Measurements from ENCODE around the gene RXRG. TPM values are rescaled to one million over a fixed set of nuclear protein-coding genes. Genes with fewer than 3 reads are reported as not detected.

Gene RXRG
- total RNA-seq, 6 experiments from 2014 or later = 0.26 to 0.32 TPM; not detected in 4

DNA sequence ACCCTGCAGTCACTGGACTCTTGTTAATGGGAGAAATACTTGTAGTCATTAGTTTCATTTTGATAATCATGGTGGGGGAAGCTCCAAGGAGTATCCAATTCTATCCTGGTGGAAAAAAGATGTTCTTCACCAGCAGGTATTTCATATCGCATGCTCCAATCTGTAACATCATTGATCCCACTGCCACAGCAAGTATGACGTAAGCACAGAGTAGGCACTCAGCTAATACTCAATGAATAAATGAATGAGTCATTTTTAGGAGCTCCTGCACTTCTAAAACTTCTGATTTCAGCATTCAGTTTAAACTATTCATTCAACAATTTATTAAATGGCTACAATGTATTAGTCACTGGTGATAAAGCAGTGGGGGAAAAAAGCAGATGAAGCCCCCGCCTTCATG, 30.3 kb downstream of the RXRG start:
- Histone ChIP-seq H3K36me3 (no peaks in the 10 kb centered on the region), H3K27me3 (no peaks in the 10 kb centered on the region), H3K9me3 (no peaks in the 10 kb centered on the region), H3K4me3 (no peak overlapping the region), H3K4me1 (no peaks in the 10 kb centered on the region), H3K27ac (no peak overlapping the region)
- 85% methylated on average over 3 of the region's 3 CpGs for WGBS (ENCODE audit: insufficient coverage, low coverage, low lambda C conversion rate, missing lambda C conversion rate)
- intact Hi-C loops (cut with DNase I) = no loop called here
- DNase-seq (no peak), ATAC-seq (no peak)
- TF ChIP-seq POLR2A (IDR thresholded peaks at IDR 0.05) = no peak
- TF ChIP-seq, protein P1, sequence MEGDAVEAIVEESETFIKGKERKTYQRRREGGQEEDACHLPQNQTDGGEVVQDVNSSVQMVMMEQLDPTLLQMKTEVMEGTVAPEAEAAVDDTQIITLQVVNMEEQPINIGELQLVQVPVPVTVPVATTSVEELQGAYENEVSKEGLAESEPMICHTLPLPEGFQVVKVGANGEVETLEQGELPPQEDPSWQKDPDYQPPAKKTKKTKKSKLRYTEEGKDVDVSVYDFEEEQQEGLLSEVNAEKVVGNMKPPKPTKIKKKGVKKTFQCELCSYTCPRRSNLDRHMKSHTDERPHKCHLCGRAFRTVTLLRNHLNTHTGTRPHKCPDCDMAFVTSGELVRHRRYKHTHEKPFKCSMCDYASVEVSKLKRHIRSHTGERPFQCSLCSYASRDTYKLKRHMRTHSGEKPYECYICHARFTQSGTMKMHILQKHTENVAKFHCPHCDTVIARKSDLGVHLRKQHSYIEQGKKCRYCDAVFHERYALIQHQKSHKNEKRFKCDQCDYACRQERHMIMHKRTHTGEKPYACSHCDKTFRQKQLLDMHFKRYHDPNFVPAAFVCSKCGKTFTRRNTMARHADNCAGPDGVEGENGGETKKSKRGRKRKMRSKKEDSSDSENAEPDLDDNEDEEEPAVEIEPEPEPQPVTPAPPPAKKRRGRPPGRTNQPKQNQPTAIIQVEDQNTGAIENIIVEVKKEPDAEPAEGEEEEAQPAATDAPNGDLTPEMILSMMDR (IDR thresholded peaks at IDR 0.05) = no peak

DNA sequence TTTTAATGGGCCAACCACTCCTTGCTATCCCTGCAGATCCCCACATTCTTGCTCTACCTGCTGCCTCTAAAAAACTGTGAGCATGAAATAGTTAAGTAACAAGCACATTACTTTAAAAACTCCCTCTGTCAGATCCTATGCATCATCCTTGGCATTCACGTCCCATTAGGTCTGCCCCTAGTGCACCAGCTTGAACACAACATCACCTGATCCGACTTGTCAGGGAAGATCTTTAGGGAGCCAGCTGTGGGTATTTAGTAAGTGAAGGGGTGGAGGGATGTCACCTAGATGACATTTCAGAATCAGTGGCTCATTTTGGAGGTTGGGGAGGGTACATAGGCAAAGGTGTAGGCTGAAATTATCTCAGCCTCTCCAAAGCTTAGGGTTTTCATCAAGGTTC, 33.5 kb downstream of the RXRG start:
- H3K9me3 ChIP-seq = no peaks in the 10 kb centered on the region
- 55% methylated on average over 2 of the region's 2 CpGs for WGBS (ENCODE audit: insufficient coverage, low coverage, low lambda C conversion rate, missing lambda C conversion rate)
- no peak for DNase-seq
- H3K27me3 ChIP-seq = no peaks in the 10 kb centered on the region
- intact Hi-C loops (cut with DNase I) = no loop called here
- H3K4me1 ChIP-seq = no peaks in the 10 kb centered on the region
- TF ChIP-seq, protein P1 (IDR thresholded peaks at IDR 0.05) = no peak
- TF ChIP-seq POLR2A (IDR thresholded peaks at IDR 0.05) = no peak
- no peak for ATAC-seq
- no peak overlapping the region for H3K4me3 ChIP-seq
- H3K36me3 ChIP-seq = no peaks in the 10 kb centered on the region
- no peak overlapping the region for H3K27ac ChIP-seq

DNA sequence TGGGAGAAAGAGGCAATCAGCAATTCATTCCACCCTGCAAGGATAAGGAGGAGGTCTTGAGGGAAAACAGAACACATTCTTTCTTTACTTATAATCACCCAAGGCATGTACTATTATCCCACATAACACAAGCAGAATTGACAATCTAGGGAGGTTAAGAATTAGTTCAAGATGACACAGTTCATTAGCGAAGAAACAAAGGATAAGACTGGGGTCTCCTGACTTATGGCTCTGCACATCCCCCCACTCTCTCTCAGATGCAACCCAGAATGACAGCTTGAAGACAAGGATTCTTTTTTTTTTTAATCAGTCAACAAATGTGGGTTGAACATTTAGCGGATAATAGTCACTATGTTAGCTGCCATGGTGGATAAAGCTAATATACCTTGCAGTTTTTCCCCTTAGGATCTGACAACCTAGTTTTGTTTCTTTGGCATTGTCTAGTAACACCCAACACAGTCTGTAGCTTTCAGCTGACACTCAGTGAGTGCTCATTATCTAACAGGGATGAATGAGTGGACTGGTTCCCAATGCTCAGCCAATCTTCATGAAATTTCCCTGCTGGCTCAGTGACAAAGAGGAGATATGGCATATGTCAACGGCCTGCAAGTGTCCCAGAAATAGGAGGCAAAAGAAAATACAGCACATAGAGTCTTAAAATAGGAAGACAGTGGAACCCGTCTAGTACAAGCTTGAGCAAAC, 35.1 kb downstream of the RXRG start:
- intact Hi-C loops (cut with DNase I) = no loop called here
- no peak overlapping the region for H3K27ac ChIP-seq
- no peak for TF ChIP-seq POLR2A (IDR thresholded peaks at IDR 0.05)
- TF ChIP-seq, protein P1 (IDR thresholded peaks at IDR 0.05) = no peak
- 81% methylated on average over 4 of the region's 4 CpGs for WGBS (ENCODE audit: insufficient coverage, low coverage, low lambda C conversion rate, missing lambda C conversion rate)
- no peaks in the 10 kb centered on the region for H3K4me1 ChIP-seq
- ATAC-seq (no peak), DNase-seq (no peak)
- H3K9me3 ChIP-seq = no peaks in the 10 kb centered on the region
- H3K4me3 ChIP-seq = no peak overlapping the region
- H3K27me3 ChIP-seq = no peaks in the 10 kb centered on the region
- no peaks in the 10 kb centered on the region for H3K36me3 ChIP-seq

DNA sequence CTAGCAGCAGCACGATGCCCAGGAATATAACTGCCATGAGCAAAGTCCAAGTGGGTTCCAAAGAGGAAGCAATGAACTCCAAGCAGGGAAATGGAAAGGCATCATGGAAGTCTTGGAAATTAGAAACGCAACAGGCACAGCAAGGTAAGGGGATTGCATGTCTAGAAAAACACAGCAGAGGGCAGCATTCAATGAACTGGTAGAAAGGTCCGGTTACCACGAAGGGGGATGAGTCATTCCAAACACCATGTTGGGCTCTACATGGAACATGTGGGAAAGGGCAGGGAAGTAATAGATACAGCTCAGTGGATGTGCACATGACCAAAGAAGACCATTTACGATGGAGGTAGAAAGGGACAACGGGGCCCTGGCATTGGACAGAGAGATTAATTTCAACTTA, 36.4 kb downstream of the RXRG start:
- WGBS (ENCODE audit: insufficient coverage, low coverage, low lambda C conversion rate, missing lambda C conversion rate) = 28% methylated on average over 5 of the region's 6 CpGs
- Histone ChIP-seq H3K4me1 (no peaks in the 10 kb centered on the region), H3K4me3 (no peak overlapping the region), H3K27ac (no peak overlapping the region), H3K27me3 (no peaks in the 10 kb centered on the region), H3K9me3 (no peaks in the 10 kb centered on the region), H3K36me3 (no peaks in the 10 kb centered on the region)
- DNase-seq (no peak), ATAC-seq (peak; percentile 40 to 84 (median 61))
- intact Hi-C loops (cut with DNase I) = no loop called here
- TF ChIP-seq, protein P1 (IDR thresholded peaks at IDR 0.05) = peak in 3 of 4 donors; percentile 29 to 50 (median 38)
- TF ChIP-seq POLR2A (IDR thresholded peaks at IDR 0.05) = no peak

Data from right lobe of liver (tissue), 6 donors.